PC-9 (cell line): Measurements from ENCODE around the gene ORMDL3. TPM values are rescaled to one million over a fixed set of nuclear protein-coding genes. Genes with fewer than 3 reads are reported as not detected.

Experiments
- BruUV-seq: library from RNA; stranded (reverse); fragments of 400-500 nt; replicated peaks from 2 replicates; lab custom pipeline; 2021; lab: Mats Ljungman, UMichigan
- CTCF ChIA-PET: fragments of 300-600 bp; sonication (Branson Sonifier 250); formaldehyde crosslinking; loops from one replicate; lab custom pipeline; 2022; ENCODE audit warnings: antibody characterized with exemption; lab: Charles Lee
- POLR2A ChIA-PET: fragments of 300-600 bp; sonication (Branson Sonifier 250); formaldehyde crosslinking; loops from one replicate; lab custom pipeline; 2022; ENCODE audit warnings: antibody characterized with exemption; ENCODE audit not compliant: unreplicated experiment; lab: Charles Lee
- DNase-seq, 2 experiments: peaks; one replicate each; pipeline versions ENCODE4 v3.0.0 to v3.0.0-alpha.2; 2015 to 2022; ENCODE audit warnings: mixed read lengths in 1 of 2
- H2AFZ ChIP-seq: fragments of 200-600 bp; sonication (generic); 2 replicates; pipeline ENCODE4 v1.8.1; 2017; ENCODE audit warnings: antibody characterized with exemption
- H3F3A ChIP-seq: fragments of 200-600 bp; sonication (generic); 2 replicates; pipeline ENCODE4 v1.8.1; 2017; ENCODE audit warnings: antibody characterized with exemption, mild to moderate bottlenecking, low read depth; ENCODE audit not compliant: insufficient read depth
- H3K27ac ChIP-seq: fragments of 200-600 bp; sonication (generic); 2 replicates; pipeline ENCODE4 v1.6.1; 2016; ENCODE audit warnings: mixed run types
- H3K27me3 ChIP-seq: fragments of 200-600 bp; sonication (generic); 2 replicates; pipeline ENCODE4 v1.6.1; 2016; ENCODE audit warnings: low read depth, mixed run types; ENCODE audit not compliant: insufficient read depth
- H3K36me3 ChIP-seq: fragments of 200-600 bp; sonication (generic); 2 replicates; pipeline ENCODE4 v1.6.1; 2016; ENCODE audit warnings: low read depth, mixed run types
- H3K4me1 ChIP-seq: fragments of 200-600 bp; sonication (generic); replicated peaks from 2 replicates; pipeline ENCODE4 v1.6.1; 2016; ENCODE audit warnings: mixed run types; ENCODE audit not compliant: insufficient read depth
- H3K4me2 ChIP-seq: fragments of 200-600 bp; sonication (generic); 2 replicates; pipeline ENCODE4 v1.6.1; 2017; ENCODE audit warnings: mixed run types
- H3K4me3 ChIP-seq: fragments of 200-600 bp; sonication (generic); 2 replicates; pipeline ENCODE4 v1.6.1; 2016; ENCODE audit warnings: mixed run types
- H3K79me2 ChIP-seq: fragments of 200-600 bp; sonication (generic); 2 replicates; pipeline ENCODE4 v1.6.1; 2017; ENCODE audit warnings: low read depth, mixed run types
- H3K9me2 ChIP-seq: fragments of 200-600 bp; sonication (generic); 2 replicates; pipeline ENCODE4 v1.8.1; 2017; ENCODE audit warnings: mild to moderate bottlenecking; ENCODE audit not compliant: insufficient read depth
- H3K9me3 ChIP-seq: fragments of 200-600 bp; sonication (generic); 2 replicates; pipeline ENCODE4 v1.8.1; 2016; ENCODE audit warnings: low read depth; ENCODE audit not compliant: insufficient read depth
- H4K20me1 ChIP-seq: fragments of 200-600 bp; sonication (generic); 2 replicates; pipeline ENCODE4 v1.8.1; 2017; ENCODE audit not compliant: insufficient read depth
- EZH2 ChIP-seq: fragments of 200-600 bp; sonication (generic); IDR thresholded peaks from 2 replicates; pipeline ENCODE4 v1.8.0; 2017; ENCODE audit warnings: antibody characterized with exemption, low read depth
- intact Hi-C: fragments of 100-400 bp; cut with micrococcal nuclease; formaldehyde crosslinking; loops from one replicate; pipeline ENCODE4 v1.10.0; 2022; ENCODE audit not compliant: unreplicated experiment
- total RNA-seq: library from RNA; stranded (reverse); gene quantifications from 2 replicates; pipeline ENCODE4 v1.2.3, GENCODE V29; 2021
- TF ChIP-seq, protein P1 (sequence below): fragments of 200-600 bp; sonication (generic); conservative IDR thresholded peaks from 2 replicates; pipeline ENCODE4 v1.6.1; 2017; ENCODE audit warnings: mixed run types, antibody characterized with exemption, mild to moderate bottlenecking, moderate library complexity

ORMDL3 gene
- total RNA-seq, 1 experiment from 2014 or later = 51.1 TPM

DNA sequence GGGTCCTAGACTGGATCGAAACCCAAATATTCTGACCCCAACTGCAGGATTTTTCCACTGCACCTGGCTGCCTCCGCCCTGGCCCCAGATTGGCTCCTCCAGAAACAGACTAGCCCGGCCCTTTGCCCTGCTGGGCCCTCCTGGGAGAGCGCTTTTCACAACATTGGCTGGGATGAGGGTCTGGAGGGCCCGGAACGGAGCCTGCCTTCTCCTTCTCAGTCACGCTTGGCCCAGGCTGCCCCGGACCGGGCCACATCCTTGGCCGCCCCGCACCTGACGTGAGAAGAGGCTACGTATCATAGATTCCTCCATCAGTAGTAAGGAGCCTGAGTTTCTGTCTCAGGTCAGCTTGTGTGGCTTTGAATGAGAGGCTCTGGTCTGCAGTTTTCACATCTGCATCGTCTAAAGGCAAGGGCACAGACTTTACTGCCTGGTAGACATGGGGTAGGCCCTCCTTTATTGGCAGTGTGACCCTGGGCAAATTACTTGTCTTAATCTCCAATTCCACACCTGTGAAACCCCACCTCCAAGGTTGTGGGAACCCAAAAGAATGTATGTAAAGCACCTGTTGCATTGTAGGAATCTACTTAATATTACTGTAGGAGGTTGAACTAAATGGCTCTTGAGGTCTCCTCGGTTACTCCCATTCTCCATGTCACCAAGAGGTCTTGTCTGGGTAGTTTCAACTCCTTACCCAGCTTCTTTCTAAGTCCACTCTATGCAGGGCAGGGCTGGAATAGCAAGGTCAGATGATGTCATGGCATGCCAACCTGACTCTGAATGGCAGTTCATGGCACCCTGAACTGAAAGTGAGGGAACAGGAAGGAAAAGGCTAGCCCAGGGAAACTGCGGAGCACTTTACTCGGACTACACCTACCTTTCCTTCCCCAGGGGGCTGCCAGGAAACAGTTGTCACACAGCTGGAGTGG, 792 bp upstream of the ORMDL3 start:
- H4K20me1 ChIP-seq = peaks cover 14% of the 10 kb centered on the region; the same call in 1 of the 2 replicates
- intact Hi-C loops = loop anchor here (5.0 to 10.0 kb wide), 2 partner anchors 156 to 173 kb away; no protein-coding TSS in a partner anchor
- peaks cover 35% of the 10 kb centered on the region for H3K4me1 ChIP-seq
- H3K27ac ChIP-seq = peak overlapping the region; percentile 89
- no peaks in the 10 kb centered on the region for H3K36me3 ChIP-seq
- peak overlapping the region; percentile 98; the same call in 1 of the 2 replicates for H3K4me3 ChIP-seq
- H3K79me2 ChIP-seq = peaks cover 25% of the 10 kb centered on the region
- peaks cover 27% of the 10 kb centered on the region for H3F3A ChIP-seq
- no peaks in the 10 kb centered on the region for H3K27me3 ChIP-seq
- H2AFZ ChIP-seq = no peak overlapping the region
- peak overlapping the region; percentile 95 for H3K4me2 ChIP-seq
- H3K9me2 ChIP-seq = no peaks in the 10 kb centered on the region
- POLR2A ChIA-PET = interaction anchor here (0.5 to 0.7 kb wide), 2 partner anchors 189 to 240 kb away, joined by 3 to 5 read pairs; partner anchors contain the start of gene PGAP3
- no peaks in the 10 kb centered on the region for H3K9me3 ChIP-seq
- peak in 1 of 2 experiments; percentile 15 for DNase-seq
- CTCF ChIA-PET = no interaction called here
- BruUV-seq = TSS peak; percentile 70
- TF ChIP-seq, protein P1, sequence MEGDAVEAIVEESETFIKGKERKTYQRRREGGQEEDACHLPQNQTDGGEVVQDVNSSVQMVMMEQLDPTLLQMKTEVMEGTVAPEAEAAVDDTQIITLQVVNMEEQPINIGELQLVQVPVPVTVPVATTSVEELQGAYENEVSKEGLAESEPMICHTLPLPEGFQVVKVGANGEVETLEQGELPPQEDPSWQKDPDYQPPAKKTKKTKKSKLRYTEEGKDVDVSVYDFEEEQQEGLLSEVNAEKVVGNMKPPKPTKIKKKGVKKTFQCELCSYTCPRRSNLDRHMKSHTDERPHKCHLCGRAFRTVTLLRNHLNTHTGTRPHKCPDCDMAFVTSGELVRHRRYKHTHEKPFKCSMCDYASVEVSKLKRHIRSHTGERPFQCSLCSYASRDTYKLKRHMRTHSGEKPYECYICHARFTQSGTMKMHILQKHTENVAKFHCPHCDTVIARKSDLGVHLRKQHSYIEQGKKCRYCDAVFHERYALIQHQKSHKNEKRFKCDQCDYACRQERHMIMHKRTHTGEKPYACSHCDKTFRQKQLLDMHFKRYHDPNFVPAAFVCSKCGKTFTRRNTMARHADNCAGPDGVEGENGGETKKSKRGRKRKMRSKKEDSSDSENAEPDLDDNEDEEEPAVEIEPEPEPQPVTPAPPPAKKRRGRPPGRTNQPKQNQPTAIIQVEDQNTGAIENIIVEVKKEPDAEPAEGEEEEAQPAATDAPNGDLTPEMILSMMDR = no peak
- no peak for TF ChIP-seq EZH2

DNA sequence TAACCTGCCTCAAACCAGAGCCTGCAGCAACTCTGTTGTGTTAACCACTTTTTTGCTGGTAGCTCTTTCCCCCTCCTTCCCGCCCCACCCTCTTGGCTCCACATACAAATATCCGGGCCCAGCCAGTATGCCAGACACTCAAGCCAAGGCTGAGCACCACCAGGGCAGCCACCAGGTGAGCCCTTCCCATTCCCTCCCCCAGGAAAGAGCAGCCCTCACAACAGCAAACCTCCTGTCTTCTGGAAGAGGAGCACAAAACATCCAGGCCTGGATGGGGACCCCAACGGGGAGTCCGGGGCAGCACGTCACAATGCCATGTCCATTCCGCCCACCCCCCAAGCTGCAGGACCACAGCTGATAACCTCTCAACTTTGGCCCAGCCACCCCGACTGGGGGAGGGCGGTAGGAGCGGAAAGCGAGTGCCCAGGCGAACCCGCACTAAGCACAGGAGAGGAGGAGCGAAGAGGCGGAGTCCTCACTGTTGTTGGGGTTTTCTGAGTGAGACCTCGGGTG, 757 bp downstream of the ORMDL3 start:
- H2AFZ ChIP-seq = peak overlapping the region; percentile 97
- H3K79me2 ChIP-seq = peaks cover 25% of the 10 kb centered on the region
- no peaks in the 10 kb centered on the region for H3K36me3 ChIP-seq
- H3K27me3 ChIP-seq = no peaks in the 10 kb centered on the region
- H4K20me1 ChIP-seq = peaks cover 14% of the 10 kb centered on the region; the same call in 1 of the 2 replicates
- DNase-seq = peak; percentile 37 to 40
- peaks cover 35% of the 10 kb centered on the region for H3K4me1 ChIP-seq
- H3K4me3 ChIP-seq = peak overlapping the region; percentile 98
- no peak overlapping the region for H3K27ac ChIP-seq
- peaks cover 27% of the 10 kb centered on the region for H3F3A ChIP-seq
- H3K9me2 ChIP-seq = no peaks in the 10 kb centered on the region
- POLR2A ChIA-PET = no interaction called here
- no peaks in the 10 kb centered on the region for H3K9me3 ChIP-seq
- peak overlapping the region; percentile 95 for H3K4me2 ChIP-seq
- CTCF ChIA-PET = no interaction called here
- TF ChIP-seq, protein P1 = no peak
- TF ChIP-seq EZH2 = no peak
- intact Hi-C loops = loop anchor here (5.0 to 10.0 kb wide), 2 partner anchors 154 to 172 kb away; no protein-coding TSS in a partner anchor
- no TSS peak for BruUV-seq

DNA sequence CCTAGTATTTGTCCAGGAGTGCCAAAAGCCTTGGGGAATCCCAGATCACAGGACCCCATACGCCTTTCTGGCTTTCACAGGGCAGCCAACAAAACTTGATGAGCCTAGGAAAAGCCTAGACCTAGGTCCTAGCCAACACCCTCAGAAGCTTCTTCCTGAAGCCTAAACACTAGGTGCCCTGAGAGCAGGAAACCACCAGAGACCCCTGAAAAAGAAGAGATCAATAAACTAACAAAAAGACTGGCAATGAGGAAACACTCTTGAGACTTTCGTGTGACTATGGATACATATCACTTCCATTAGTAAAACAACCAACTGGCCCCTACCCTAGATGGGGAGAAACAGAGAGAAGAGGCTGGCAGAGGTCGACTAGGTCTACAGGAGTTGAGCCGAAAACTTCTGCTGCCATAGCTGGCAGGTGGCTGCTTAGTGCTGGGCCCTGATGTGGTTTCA, 1.2 kb downstream of the ORMDL3 start:
- H3K4me1 ChIP-seq = peaks cover 35% of the 10 kb centered on the region
- peaks cover 27% of the 10 kb centered on the region for H3F3A ChIP-seq
- no peaks in the 10 kb centered on the region for H3K9me3 ChIP-seq
- intact Hi-C loops = loop anchor here (5.0 to 10.0 kb wide), 2 partner anchors 154 to 171 kb away; no protein-coding TSS in a partner anchor
- H3K9me2 ChIP-seq = no peaks in the 10 kb centered on the region
- no peak overlapping the region for H2AFZ ChIP-seq
- POLR2A ChIA-PET = no interaction called here
- peaks cover 25% of the 10 kb centered on the region for H3K79me2 ChIP-seq
- H3K27me3 ChIP-seq = no peaks in the 10 kb centered on the region
- H3K27ac ChIP-seq = no peak overlapping the region
- H3K4me3 ChIP-seq = peak overlapping the region; percentile 98; the same call in 1 of the 2 replicates
- H3K36me3 ChIP-seq = no peaks in the 10 kb centered on the region
- peaks cover 14% of the 10 kb centered on the region; the same call in 1 of the 2 replicates for H4K20me1 ChIP-seq
- no TSS peak for BruUV-seq
- peak overlapping the region; percentile 95 for H3K4me2 ChIP-seq
- CTCF ChIA-PET = no interaction called here
- TF ChIP-seq EZH2 = no peak
- no peak for DNase-seq
